ENCODE data around the gene SPNS3.

The SPNS3 gene

GRCh38 chr17:4535667-4536258 is 102.0 kb downstream of the SPNS3 start:
- CTCF ChIA-PET, result no interaction called here
- DNase-seq (ENCODE audit: low read depth, low spot score), result no peak
- POLR2A ChIA-PET, result no interaction called here
- TF ChIP-seq CTCF (IDR thresholded peaks at IDR 0.05; ENCODE audit: insufficient read depth, low read length, missing control alignments), result no peak
- no peak overlapping the region for H3K4me3 ChIP-seq (ENCODE audit: low read depth, low read length)

- POLR2A ChIA-PET, result interaction anchor here (0.6 kb wide), 1 partner anchor 36 kb away, joined by 4 read pairs; no protein-coding TSS in a partner anchor
- no peak for TF ChIP-seq CTCF (IDR thresholded peaks at IDR 0.05; ENCODE audit: insufficient read depth, low read length, missing control alignments)
- no peak for DNase-seq (ENCODE audit: low read depth, low spot score)
- CTCF ChIA-PET, result no interaction called here
- no peak overlapping the region for H3K4me3 ChIP-seq (ENCODE audit: low read depth, low read length)
Observed at GRCh38 chr17:4536259-4536741, 102.6 kb downstream of the SPNS3 start.

GRCh38 chr17:4536742-4537411 is 103.1 kb downstream of the SPNS3 start:
- no peak for TF ChIP-seq CTCF (IDR thresholded peaks at IDR 0.05; ENCODE audit: insufficient read depth, low read length, missing control alignments)
- no peak for DNase-seq (ENCODE audit: low read depth, low spot score)
- no peak overlapping the region for H3K4me3 ChIP-seq (ENCODE audit: low read depth, low read length)
- ChIA-PET POLR2A (interaction anchor here (0.6 to 1.2 kb wide), 2 partner anchors 19 to 37 kb away, joined by 4 read pairs; partner anchors contain the start of gene MYBBP1A), CTCF (no interaction called here)

All from AG04449 (cell line).